Effector memory CD4-positive, alpha-beta T cell (primary cell): ENCODE data around the gene POLR2B.
A peak's percentile ranks its signal among the peaks of the same experiment; 100 is the strongest.

Experiments
- DNase-seq, 3 donors: peaks; one replicate each; pipeline ENCODE4 v3.0.0-alpha.2; 2020
- H3K27ac ChIP-seq: 2 replicates; pipeline ENCODE4 v1.7.0; 2013; ENCODE audit warnings: mild to moderate bottlenecking, low read length, moderate library complexity; ENCODE audit not compliant: insufficient read depth, poor library complexity, severe bottlenecking
- H3K27me3 ChIP-seq: replicated peaks from 2 replicates; pipeline ENCODE4 v1.7.0; 2013; ENCODE audit warnings: mild to moderate bottlenecking, low read length; ENCODE audit not compliant: insufficient read depth, control insufficient read depth, poor library complexity, severe bottlenecking
- H3K36me3 ChIP-seq: 2 replicates; pipeline ENCODE4 v1.7.0; 2013; ENCODE audit warnings: mild to moderate bottlenecking, low read length, moderate library complexity; ENCODE audit not compliant: control insufficient read depth, insufficient read depth
- H3K4me1 ChIP-seq: 2 replicates; pipeline ENCODE4 v1.7.0; 2013; ENCODE audit warnings: low read length, mild to moderate bottlenecking; ENCODE audit not compliant: control insufficient read depth, insufficient read depth, poor library complexity, severe bottlenecking
- H3K4me3 ChIP-seq: 2 replicates; pipeline ENCODE4 v1.7.0; 2013; ENCODE audit warnings: low read length, low read depth, mild to moderate bottlenecking; ENCODE audit not compliant: insufficient read depth, poor library complexity, severe bottlenecking
- H3K9me3 ChIP-seq: 2 replicates; pipeline ENCODE4 v1.7.0; 2013; ENCODE audit warnings: mild to moderate bottlenecking, low read length, moderate library complexity; ENCODE audit not compliant: control insufficient read depth

POLR2B gene

GRCh38 chr4:56959100-56959499 is 19.6 kb upstream of the POLR2B start:
- Histone ChIP-seq H3K4me3 (no peak overlapping the region), H3K4me1 (no peaks in the 10 kb centered on the region), H3K27ac (no peak overlapping the region), H3K9me3 (no peaks in the 10 kb centered on the region), H3K36me3 (peaks cover 9% of the 10 kb centered on the region), H3K27me3 (no peaks in the 10 kb centered on the region)
- DNase-seq, result no peak

GRCh38 chr4:56961107-56961500 is 17.6 kb upstream of the POLR2B start:
- no peak for DNase-seq
- Histone ChIP-seq H3K4me3 (no peak overlapping the region), H3K36me3 (peaks cover 24% of the 10 kb centered on the region)

GRCh38 chr4:56971383-56971782 is 7.3 kb upstream of the POLR2B start:
- no peak overlapping the region for H3K27ac ChIP-seq
- DNase-seq, result no peak
- no peaks in the 10 kb centered on the region for H3K27me3 ChIP-seq
- H3K9me3 ChIP-seq, result no peaks in the 10 kb centered on the region
- peaks cover 53% of the 10 kb centered on the region for H3K36me3 ChIP-seq
- no peak overlapping the region for H3K4me3 ChIP-seq
- H3K4me1 ChIP-seq, result peaks cover 18% of the 10 kb centered on the region

More at GRCh38 chr4:56961107-56961500, 17.6 kb upstream of the POLR2B start:
- Histone ChIP-seq H3K27me3 (no peaks in the 10 kb centered on the region), H3K9me3 (no peaks in the 10 kb centered on the region), H3K27ac (no peak overlapping the region), H3K4me1 (no peaks in the 10 kb centered on the region)

GRCh38 chr4:56972389-56972788 is 6.3 kb upstream of the POLR2B start:
- Histone ChIP-seq H3K27ac (no peak overlapping the region), H3K4me1 (peaks cover 21% of the 10 kb centered on the region), H3K36me3 (peaks cover 50% of the 10 kb centered on the region), H3K4me3 (no peak overlapping the region), H3K9me3 (no peaks in the 10 kb centered on the region), H3K27me3 (no peaks in the 10 kb centered on the region)
- DNase-seq, result no peak

- Histone ChIP-seq H3K36me3 (peaks cover 50% of the 10 kb centered on the region), H3K9me3 (no peaks in the 10 kb centered on the region), H3K4me3 (no peak overlapping the region), H3K27ac (no peak overlapping the region), H3K4me1 (peaks cover 21% of the 10 kb centered on the region), H3K27me3 (no peaks in the 10 kb centered on the region)
- DNase-seq, result no peak
Measured at GRCh38 chr4:56972809-56973208, 5.9 kb upstream of the POLR2B start.

- Histone ChIP-seq H3K4me3 (no peak overlapping the region), H3K4me1 (peaks cover 21% of the 10 kb centered on the region), H3K27me3 (no peaks in the 10 kb centered on the region), H3K27ac (no peak overlapping the region), H3K9me3 (no peaks in the 10 kb centered on the region), H3K36me3 (peaks cover 50% of the 10 kb centered on the region)
- DNase-seq, result no peak
Measured at GRCh38 chr4:56973336-56973735, 5.4 kb upstream of the POLR2B start.

- H3K27me3 ChIP-seq, result no peaks in the 10 kb centered on the region
- H3K27ac ChIP-seq, result peak overlapping the region; percentile 87
Measured at GRCh38 chr4:56976283-56976836, 2.3 kb upstream of the POLR2B start.

GRCh38 chr4:56976837-56977320 is 1.8 kb upstream of the POLR2B start:
- Histone ChIP-seq H3K36me3 (peaks cover 26% of the 10 kb centered on the region), H3K9me3 (no peaks in the 10 kb centered on the region), H3K27ac (peak overlapping the region; percentile 87), H3K4me1 (peaks cover 38% of the 10 kb centered on the region), H3K27me3 (no peaks in the 10 kb centered on the region), H3K4me3 (peak overlapping the region; percentile 91)
- DNase-seq, result peak; percentile 25 to 43 (median 31)

More at GRCh38 chr4:56976283-56976836, 2.3 kb upstream of the POLR2B start:
- Histone ChIP-seq H3K4me3 (peak overlapping the region; percentile 91), H3K36me3 (peaks cover 27% of the 10 kb centered on the region), H3K4me1 (peaks cover 38% of the 10 kb centered on the region), H3K9me3 (no peaks in the 10 kb centered on the region)
- DNase-seq, result no peak

- Histone ChIP-seq H3K9me3 (no peaks in the 10 kb centered on the region), H3K4me3 (peak within 1 kb of the TSS; percentile 91), H3K27me3 (no peaks in the 10 kb centered on the region), H3K36me3 (peaks cover 21% of the 10 kb centered on the region), H3K4me1 (peaks cover 43% of the 10 kb centered on the region), H3K27ac (peak within 1 kb of the TSS; percentile 87)
- peak; percentile 96 to 98 (median 97) for DNase-seq
Measured at GRCh38 chr4:56977321-56978012, 1.2 kb upstream of the POLR2B start, which contains the start of gene NOA1. TSS of gene NOA1 (minus strand) at chr4:56977606. CDS start at chr4:56977585, 21 bp downstream.

GRCh38 chr4:56979421-56980072 is 851 bp downstream of the POLR2B start:
- H3K4me1 ChIP-seq, result peaks cover 42% of the 10 kb centered on the region
- H3K4me3 ChIP-seq, result peak overlapping the region; percentile 91
- peak overlapping the region; percentile 87 for H3K27ac ChIP-seq
- no peaks in the 10 kb centered on the region for H3K9me3 ChIP-seq
- no peaks in the 10 kb centered on the region for H3K36me3 ChIP-seq
- no peaks in the 10 kb centered on the region for H3K27me3 ChIP-seq
- DNase-seq, result peak in 2 of 3 donors; percentile 2 to 18
